ENCODE data around the gene WDR89.
"Not testable (repeated sequence)": the region's sequence is repeated elsewhere in the genome, so short reads cannot be mapped to it uniquely, and the experiment has no call there.

Gene WDR89

GRCh38 chr14:63654346-63654745, 12.7 kb upstream of the WDR89 start:
- no peak for DNase-seq (ENCODE audit: low spot score)
- no peak for FAIRE-seq

- FAIRE-seq (no peak), DNase-seq (ENCODE audit: low spot score) (no peak)
Measured at GRCh38 chr14:63652406-63652805, 10.7 kb upstream of the WDR89 start.

GRCh38 chr14:63650256-63650952, 8.7 kb upstream of the WDR89 start:
- no peak for DNase-seq (ENCODE audit: low spot score)
- FAIRE-seq, result no peak

DNA sequence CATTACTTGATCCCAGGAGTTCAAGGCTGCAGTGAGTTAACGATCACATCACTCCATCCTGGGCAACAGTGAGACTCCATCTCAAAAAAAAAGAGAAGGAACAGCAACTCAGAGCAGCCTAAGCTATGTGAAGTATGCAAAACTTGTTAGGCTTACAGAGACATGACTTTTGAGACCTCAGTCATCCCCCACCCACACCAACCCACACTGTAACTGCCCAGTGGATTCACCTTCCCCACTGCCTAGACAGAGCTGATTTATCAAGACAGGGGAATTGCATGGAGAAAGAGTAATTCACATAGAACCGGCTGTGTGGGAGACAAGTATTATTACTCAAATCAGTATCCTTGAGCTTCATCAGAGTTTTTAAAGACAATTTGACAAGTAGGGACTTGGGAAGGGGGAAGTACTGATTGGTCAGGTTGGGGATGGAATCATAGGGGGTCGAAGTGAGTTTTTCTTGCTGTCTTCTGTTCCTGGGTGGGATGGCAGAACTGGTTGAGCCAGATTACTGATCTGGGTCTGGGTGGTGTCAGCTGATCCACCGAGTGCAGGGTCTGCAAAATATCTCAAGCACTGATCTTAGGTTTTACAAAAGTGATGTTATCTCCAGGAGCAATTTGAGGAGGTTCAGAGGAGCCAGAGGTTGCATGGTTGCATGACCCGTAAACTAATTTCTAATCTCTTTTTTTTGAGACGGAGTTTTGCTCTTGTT, 6.2 kb upstream of the WDR89 start:
- no peak for DNase-seq (ENCODE audit: low spot score)
- FAIRE-seq, result no peak

DNA sequence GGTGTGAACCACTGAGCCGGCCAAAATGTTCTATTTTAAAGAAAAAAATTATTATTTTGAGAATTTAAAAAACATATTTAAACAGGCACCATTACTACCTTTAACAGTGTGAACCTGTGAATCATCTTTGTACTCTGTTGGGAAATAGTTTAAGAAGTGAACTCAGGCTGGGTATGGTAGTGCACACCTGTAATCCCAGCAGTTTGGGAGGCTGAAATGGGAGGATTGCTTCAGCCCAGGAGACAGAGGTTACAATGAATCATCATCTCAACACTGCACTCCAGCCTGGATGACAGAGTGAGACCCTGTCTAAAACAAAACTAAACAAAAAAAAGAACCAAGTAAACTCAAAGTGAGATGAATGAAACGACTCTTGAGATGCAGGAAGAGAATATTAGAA, 3.1 kb upstream of the WDR89 start:
- FAIRE-seq, result no peak
- no peak for DNase-seq (ENCODE audit: low spot score)

DNA sequence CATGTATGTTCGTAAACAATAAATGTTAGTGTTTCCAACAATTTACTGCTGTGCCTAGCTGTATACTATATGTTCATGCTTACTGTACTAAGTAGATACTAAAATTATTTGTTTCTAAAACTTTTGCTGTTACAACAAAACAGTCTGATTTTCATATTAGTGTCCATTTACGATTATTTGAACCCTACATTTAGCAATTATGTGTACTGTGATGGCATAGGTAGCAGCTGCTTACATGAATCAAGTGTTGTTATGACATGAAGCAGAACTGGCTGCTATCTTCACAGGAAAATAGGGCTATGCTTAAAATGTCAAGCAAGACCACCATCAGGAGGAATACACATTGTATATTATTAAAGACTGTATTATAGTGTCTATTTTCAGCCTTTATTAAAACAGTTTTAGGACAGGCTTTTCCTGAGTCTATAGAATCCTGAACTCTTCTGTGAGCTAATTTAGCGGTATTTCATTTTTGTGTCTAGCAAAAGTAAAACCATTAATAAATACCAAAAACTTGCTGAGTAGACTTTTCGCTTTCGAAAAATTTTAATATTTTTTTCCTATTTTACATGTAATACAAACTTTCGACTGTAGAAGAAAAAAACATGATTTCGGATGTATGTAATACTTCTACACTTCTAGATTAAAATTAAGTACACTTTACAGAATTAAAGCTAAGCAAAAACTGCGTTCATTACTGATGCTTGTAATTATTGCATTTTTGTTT, 1.1 kb upstream of the WDR89 start:
- FAIRE-seq, result no peak
- no peak for DNase-seq (ENCODE audit: low spot score)

DNA sequence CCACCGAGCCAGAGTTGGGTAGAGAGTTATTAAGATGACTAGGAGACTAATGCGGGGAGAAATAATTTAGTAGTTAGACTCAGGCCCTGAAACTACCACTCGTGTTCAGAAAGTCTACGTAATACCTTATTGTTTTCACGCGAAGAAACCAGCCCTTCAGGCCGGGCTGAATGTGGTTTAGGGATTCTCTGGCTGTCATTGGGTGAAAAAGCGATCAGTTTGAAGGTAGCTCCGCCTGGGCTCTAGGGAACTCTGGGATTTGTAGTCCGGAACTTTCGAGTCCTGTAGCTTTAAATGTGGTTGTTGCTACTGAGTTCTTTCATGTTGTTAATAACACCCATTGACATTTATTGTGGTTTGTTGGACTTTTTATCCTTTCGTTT, 549 bp upstream of the WDR89 start:
- FAIRE-seq, result no peak

DNA sequence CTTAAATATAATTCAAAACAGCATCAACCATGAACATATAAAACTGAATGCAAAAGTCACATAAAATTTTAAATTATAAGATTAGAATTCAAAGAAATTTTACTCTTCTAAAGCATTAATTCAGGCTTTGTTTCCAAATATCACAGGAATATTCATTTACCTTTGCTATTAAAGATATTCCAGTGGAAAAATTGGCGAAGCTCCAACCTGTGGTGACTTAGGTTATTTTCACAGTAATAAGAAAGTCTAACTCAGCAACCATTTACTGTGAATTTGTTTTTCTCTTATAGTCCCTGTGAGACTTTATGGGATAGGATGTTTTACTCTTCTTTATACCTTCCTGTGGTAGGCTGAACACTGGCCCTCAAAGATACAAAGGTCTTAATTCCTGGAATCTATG, 3.2 kb downstream of the WDR89 start:
- no peak for FAIRE-seq
- DNase-seq (ENCODE audit: low spot score), result no peak

More for the DNA sequence above, 549 bp upstream of the WDR89 start:
- DNase-seq (ENCODE audit: low spot score), result peak; percentile 94

GRCh38 chr14:63636094-63636635, 5.5 kb downstream of the WDR89 start:
- FAIRE-seq; DNase-seq (ENCODE audit: low spot score): not testable (repeated sequence)

- DNase-seq (ENCODE audit: low spot score), result no peak
- FAIRE-seq, result no peak
Measured at GRCh38 chr14:63633801-63634200, 7.9 kb downstream of the WDR89 start.

DNA sequence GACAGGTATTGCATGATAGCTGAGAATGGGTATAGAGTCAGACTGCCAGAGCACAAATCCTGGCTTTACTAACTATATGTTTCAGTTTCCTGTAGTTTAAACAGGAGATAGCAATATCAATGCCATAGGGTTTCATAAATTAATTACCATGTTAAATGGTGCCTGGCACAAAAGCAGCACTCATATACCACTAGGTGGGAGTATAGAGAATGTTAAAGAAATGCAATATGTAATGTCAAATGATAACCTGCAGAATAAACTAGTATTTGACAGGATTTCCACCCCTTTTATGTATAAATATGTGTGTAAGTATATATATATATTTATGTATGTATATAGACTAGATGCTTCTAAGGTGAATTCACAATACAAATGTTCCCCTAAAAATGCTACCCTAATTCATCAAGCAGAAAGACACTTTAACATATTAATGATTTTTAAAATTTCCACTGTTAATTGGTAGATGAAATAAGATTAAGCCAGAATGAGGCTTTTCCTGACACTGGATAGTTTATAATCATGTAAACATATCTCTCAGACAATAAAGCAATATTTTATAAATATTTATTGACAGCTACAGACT, 8.6 kb downstream of the WDR89 start:
- DNase-seq (ENCODE audit: low spot score) (peak; percentile 45), FAIRE-seq (no peak)

GRCh38 chr14:63624701-63625100, 17.0 kb downstream of the WDR89 start:
- FAIRE-seq, result no peak
- DNase-seq (ENCODE audit: low spot score), result no peak

DNA sequence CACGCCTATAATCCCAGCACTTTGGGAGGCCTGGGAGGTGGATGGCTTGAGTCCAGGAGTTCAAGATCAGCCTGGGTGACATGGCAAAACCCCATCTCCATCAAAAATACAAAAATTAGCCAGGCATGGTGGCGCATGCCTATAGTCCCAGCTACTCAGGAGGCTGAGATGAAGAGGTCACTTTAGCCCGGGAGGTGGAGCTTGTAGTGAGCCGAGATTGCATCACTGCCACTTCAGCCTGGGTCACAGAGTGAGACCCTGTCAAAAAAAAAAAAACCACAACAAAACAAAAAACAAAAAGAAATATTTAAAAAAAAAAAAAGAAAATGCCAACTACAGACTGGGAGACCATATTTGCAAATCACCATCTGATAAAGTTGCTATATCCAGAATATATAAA, 17.5 kb downstream of the WDR89 start:
- no peak for FAIRE-seq
- DNase-seq (ENCODE audit: low spot score), result no peak

- FAIRE-seq; DNase-seq (ENCODE audit: low spot score): not testable (repeated sequence)
Measured at GRCh38 chr14:63621975-63622374, 19.7 kb downstream of the WDR89 start.

GRCh38 chr14:63616015-63616414, 25.7 kb downstream of the WDR89 start:
- peak; percentile 61 for FAIRE-seq
- DNase-seq (ENCODE audit: low spot score), result no peak

- FAIRE-seq, result no peak
- no peak for DNase-seq (ENCODE audit: low spot score)
Measured at GRCh38 chr14:63614679-63615363, 26.9 kb downstream of the WDR89 start.

- FAIRE-seq (no peak), DNase-seq (ENCODE audit: low spot score) (no peak)
Measured at GRCh38 chr14:63611078-63611477, 30.6 kb downstream of the WDR89 start.

DNA sequence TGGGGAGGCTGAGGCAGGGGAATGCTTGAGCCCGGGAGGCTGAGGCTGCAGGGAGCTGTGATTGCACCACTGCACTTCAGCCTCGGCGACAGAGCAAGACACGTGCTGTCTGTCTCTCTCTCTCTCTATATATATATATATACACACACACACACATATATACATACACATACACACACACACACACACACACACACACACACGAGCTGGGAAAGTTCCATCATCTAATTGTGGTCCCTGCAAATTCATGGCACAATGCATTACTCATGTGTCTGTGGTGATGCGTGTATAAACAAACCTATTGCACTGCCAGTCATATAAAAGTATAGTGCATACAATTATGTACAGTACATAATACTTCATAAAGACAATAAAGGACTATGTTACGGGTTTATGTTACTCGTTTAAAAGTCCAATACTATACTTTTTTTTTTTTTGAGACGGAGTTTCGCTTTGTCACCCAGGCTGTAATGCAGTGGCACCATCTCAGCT, 36.6 kb downstream of the WDR89 start:
- DNase-seq (ENCODE audit: low spot score) (no peak), FAIRE-seq (peak; percentile 56)

DNA sequence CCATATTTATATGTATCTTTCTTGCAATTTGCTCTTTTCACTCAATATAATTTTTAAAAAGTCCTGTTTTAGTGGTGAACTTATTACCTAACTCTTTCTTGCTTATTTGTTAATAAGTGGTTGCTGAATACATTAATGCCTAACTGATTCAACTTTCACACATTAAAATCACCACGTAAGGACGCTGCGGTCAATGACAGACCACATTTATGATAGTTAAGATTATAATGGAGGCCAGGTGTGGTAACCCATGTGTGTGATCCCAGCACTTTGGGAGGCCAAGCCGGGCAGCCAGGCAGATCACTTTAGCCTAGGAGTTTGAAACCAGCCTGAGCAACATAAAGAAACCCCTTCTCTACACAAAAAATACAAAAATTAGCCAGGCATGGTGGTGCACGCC, 37.0 kb downstream of the WDR89 start:
- no peak for FAIRE-seq
- DNase-seq (ENCODE audit: low spot score), result no peak

DNA sequence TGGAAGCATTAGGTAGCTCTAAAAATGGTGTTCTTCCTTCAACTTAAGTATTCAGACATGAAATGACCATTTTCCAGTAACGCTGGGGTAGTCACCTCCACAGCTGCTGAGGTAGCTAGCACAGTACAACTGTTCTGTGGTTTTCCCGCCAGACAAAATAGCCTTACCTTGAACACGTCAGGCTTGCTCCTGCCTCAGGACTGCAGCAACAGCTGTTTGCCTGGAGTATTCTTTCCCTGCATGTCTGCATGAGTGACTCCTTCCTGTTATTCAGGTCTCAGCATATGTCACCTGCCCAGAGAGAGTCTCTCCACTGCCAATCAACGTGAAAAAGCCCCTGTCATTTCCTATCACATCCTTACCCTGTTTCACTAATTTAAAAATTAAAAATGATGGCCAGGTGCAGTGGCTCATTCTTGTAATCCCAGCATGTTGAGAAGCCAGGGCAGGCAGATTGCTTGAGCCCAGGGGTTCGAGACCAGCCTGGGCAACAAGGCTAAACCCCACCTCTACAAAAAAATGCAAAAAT, 37.9 kb downstream of the WDR89 start:
- DNase-seq (ENCODE audit: low spot score), result no peak
- peak; percentile 69 for FAIRE-seq

DNA sequence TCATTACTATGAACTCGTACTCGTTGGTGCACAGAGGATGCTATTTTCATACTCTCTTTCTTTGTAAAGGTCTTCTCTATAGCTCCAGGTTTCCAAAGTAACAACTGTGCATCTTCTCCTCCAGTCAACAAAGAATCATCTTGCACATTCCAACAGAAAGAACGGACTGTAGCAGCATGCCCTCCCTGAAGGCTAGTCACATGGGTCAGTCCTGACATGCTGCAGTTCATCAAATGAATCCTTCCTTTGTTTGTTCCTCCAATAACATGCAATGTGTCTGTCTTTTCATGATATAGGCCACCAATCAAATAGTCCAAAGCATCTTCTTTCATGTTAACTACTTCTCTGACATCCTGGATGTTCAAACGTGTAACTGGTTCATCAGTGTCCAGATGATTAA, 42.9 kb downstream of the WDR89 start:
- FAIRE-seq (peak; percentile 61), DNase-seq (ENCODE audit: low spot score) (no peak)
